Activated CD8-positive, alpha-beta memory T cell treated with anti-CD3 and anti-CD28 coated beads for 36 hours (primary cell): ENCODE measurements around the gene GJD3. TPM values are rescaled to one million over a fixed set of nuclear protein-coding genes. Genes with fewer than 3 reads are reported as not detected.
"Not testable (repeated sequence)": the region's sequence is repeated elsewhere in the genome, so short reads cannot be mapped to it uniquely, and the experiment has no call there.

ENCODE experiments used
- CTCF ChIA-PET: fragments of 350-600 bp; sonication (Branson Sonifier 250); formaldehyde crosslinking; loops from one replicate; lab custom pipeline; 2021; ENCODE audit warnings: antibody characterized with exemption; lab: Charles Lee
- POLR2A ChIA-PET: fragments of 350-600 bp; sonication (Branson Sonifier 250); formaldehyde crosslinking; loops from one replicate; lab custom pipeline; 2021; ENCODE audit warnings: antibody characterized with exemption; lab: Charles Lee
- total RNA-seq, 2 experiments: library from RNA; stranded (reverse); gene quantifications; one replicate each; pipeline ENCODE4 v1.2.3, GENCODE V29; 2021

Gene GJD3
- total RNA-seq, 2 experiments from 2014 or later: not detected

DNA sequence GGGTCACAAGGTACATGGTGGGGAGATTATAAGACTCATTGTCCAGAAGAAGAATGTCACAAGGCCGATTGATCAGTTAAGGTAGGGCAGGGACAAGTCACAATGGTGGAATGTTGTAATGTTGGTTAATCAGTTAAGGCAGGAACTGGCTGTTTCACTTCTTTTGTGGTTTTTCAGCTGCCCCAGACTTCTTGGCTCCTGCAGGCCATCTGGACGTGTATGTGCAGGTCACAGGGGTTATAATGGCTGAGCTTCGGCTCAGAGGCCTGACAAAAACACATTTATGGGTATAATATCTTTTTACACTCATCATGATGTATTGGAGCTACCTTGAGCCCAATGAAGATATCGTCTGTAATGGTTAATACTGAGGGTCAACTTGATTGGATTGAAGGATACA is 8.1 kb upstream of the GJD3 start:
- CTCF ChIA-PET: interaction anchor here (0.7 to 2.6 kb wide), 5 partner anchors 14 to 188 kb away, joined by 3 to 12 read pairs (median 4); no protein-coding TSS in a partner anchor
- POLR2A ChIA-PET: not testable (repeated sequence)

DNA sequence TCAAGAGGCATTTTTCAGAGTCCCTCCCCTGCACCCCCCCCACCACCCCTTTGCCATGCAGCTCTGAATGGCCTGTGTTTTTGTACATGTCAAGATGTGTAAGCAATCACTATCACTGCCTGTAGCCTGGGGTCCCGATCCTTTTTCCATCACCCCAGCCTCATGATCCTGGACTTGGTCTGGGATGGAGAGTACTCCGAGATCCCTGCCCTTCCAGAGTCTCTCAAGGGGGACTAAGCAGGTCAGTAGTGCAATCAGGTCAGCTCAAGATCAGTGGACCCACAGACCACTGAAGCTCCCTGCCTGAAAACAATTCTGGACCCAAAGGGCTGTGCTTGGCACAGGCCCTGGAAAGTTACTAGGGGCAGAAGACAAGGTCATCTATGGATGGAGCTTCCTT is 7.5 kb upstream of the GJD3 start:
- POLR2A ChIA-PET: no interaction called here
- CTCF ChIA-PET: interaction anchor here (0.7 to 2.6 kb wide), 4 partner anchors 10 to 69 kb away, joined by 3 to 12 read pairs (median 4); no protein-coding TSS in a partner anchor

- CTCF ChIA-PET: interaction anchor here (0.7 to 2.6 kb wide), 3 partner anchors 9 to 17 kb away, joined by 4 to 12 read pairs (median 5); no protein-coding TSS in a partner anchor
- POLR2A ChIA-PET: no interaction called here
Observed at GRCh38 chr17:40371261-40371929, 6.9 kb upstream of the GJD3 start.

- CTCF ChIA-PET: interaction anchor here (1.0 kb wide), 1 partner anchor 106 kb away, joined by 3 read pairs; no protein-coding TSS in a partner anchor
Observed at GRCh38 chr17:40369923-40370322, 5.4 kb upstream of the GJD3 start.

DNA sequence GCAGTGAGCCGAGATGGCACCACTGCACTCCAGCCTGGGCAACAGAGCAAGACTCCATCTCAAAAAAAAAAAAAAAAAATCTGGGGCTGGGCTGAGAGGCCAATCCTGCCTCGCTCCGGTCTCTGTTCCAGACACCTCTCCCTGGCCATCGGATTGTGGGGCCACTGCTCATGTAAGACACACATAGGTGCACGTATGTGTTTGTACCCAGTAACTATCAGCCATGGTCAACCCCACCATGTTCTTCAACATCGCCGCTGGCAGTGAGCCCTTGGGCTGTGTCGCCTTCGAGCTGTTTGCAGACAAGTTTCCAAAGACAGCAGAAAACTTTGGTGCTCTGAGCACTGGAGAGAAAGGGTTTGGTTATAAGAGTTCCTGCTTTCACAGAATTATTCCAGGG is 3.2 kb upstream of the GJD3 start:
- POLR2A ChIA-PET: interaction anchor here (0.6 kb wide), 1 partner anchor 73 kb away, joined by 3 read pairs; no protein-coding TSS in a partner anchor
- CTCF ChIA-PET: interaction anchor here (0.7 to 0.9 kb wide), 3 partner anchors 9 to 164 kb away, joined by 3 to 4 read pairs (median 3); no protein-coding TSS in a partner anchor

More at GRCh38 chr17:40369923-40370322, 5.4 kb upstream of the GJD3 start:
- POLR2A ChIA-PET: interaction anchor here (0.6 kb wide), 1 partner anchor 71 kb away, joined by 7 read pairs; no protein-coding TSS in a partner anchor

DNA sequence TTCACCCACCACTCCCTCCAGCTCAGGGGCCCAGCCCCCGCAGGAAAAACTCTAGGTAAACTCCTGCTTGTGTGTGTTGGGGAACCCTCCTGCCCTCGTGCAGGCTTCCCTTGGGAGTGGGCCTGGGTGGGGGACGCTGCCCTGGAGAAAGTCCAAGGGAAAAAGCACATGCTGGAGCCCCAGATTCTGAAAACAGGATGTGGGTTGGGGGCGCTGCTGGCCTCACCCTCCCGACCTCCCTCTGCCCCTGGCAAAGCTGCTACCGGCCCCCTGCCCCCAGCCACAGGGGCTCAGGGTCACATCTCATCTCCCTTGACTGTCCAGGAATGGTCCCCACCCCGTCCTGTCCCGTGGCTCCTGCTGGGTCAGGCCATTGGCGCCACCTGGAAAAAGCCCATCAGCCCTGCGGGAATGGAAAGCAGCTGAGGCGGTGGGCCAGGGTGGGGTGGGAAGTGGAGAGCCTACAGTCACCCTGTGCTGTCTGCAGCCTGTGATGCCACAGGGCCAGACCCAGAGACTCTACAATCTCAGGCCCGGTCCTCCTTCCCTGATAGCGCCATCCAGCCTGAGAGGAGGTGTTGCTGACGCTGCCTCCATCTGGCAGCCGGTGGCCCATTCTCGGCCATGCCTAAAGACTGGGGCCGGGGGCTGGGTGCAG is 2.5 kb upstream of the GJD3 start:
- POLR2A ChIA-PET: no interaction called here

DNA sequence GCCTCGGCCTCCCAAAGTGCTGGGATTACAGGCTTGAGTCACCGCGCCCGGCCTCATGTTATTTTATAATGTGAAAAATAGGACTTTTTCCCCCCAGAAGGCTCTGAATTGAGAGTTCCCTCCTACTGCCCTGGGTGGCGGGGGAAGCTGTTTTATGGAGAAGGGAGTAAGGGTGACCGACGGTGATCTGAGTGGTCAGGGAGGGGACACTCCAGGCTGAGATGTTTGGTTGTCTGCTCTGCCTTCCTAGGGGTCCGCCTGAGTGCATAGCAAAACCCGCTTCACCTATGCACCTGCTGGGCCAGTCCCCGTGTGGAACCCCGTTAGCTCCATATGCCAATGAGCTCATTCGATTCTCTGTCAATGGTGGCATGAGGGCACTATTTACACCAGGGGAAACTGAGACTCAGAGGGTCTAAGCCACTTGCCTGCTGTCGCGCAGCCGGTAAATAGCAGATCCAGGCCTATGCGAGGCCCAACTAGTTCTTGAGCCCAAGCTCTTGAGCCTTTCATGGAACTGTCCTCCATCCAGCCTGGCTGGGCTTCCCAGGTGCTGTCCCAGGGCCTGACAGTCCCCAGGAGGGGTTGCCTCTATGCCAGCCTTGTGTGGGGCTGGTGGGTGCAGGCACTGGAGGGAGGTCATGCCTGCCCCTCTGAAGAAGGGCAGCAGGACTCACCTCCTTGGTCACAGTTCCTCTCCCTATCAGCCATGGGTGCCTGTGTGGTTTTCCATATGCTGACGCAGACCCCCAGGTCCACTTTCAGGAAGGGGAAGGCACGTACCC is 1.7 kb upstream of the GJD3 start:
- ChIA-PET POLR2A (no interaction called here), CTCF (interaction anchor here (0.5 to 1.4 kb wide), 2 partner anchors 28 to 167 kb away, joined by 4 to 5 read pairs; no protein-coding TSS in a partner anchor)

More for the DNA sequence above, 2.5 kb upstream of the GJD3 start:
- CTCF ChIA-PET: interaction anchor here (0.7 kb wide), 2 partner anchors 97 to 165 kb away, joined by 3 to 4 read pairs; no protein-coding TSS in a partner anchor

DNA sequence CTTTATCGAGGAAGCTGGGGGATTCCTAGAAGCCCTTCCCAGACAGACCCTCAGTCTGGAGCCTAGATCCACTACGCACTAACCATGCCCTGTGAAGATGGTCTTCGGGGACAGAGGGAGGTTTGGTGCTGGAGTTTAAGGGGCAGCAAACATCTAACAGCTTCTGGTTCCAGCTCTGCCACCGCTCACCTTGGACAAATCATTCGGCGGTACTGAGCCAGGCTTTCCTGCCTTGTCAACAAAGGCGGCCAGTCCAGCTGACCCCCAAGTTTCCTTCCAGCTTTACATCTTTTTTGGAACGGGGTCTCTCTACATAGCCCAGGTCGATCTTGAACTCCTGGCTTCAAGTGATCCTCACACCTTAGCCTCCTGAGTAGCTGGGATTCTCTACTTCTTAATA is 369 bp upstream of the GJD3 start:
- ChIA-PET POLR2A (interaction anchor here (1.6 kb wide), 1 partner anchor 196 kb away, joined by 4 read pairs; no protein-coding TSS in a partner anchor), CTCF (interaction anchor here (0.5 to 4.1 kb wide), 5 partner anchors 10 to 169 kb away, joined by 3 to 46 read pairs (median 3); no protein-coding TSS in a partner anchor)

DNA sequence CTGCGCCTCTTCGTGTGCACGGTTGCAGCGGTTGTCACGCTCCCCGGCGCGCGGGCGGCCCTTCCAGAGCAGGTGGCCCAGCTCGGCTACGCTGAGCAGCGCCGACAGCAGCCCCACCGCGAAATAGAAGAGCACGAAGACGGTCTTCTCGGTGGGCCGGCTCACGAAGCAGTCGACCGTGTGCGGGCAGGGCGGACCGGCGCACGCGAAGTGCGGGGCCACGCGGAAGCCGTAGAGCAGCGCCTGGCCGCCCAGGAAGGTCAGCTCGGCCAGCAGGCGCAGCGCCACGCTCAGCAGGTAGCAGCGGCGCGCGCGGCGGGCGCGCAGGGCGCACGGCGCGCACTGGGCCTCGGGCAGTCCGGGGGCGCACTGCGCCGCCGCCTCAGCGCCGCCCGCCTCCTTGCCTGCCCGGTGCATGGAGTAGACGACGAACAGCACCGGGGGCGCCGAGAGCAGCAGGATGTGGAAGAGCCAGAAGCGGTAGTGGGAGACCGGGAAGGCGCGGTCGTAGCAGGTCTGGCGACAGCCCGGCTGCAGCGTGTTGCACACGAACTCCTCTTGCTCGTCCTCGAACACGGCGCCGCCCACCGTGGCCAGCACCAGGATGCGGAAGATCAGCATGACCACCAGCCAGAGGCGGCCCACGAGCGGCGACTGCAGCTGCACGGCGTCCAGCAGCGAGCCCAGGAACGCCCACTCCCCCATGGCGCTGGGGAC is 1.3 kb downstream of the GJD3 start:
- ChIA-PET POLR2A (interaction anchor here (1.6 kb wide), 1 partner anchor 197 kb away, joined by 4 read pairs; no protein-coding TSS in a partner anchor), CTCF (interaction anchor here (0.6 to 4.1 kb wide), 16 partner anchors 9 to 200 kb away, joined by 3 to 46 read pairs (median 5); no protein-coding TSS in a partner anchor)

DNA sequence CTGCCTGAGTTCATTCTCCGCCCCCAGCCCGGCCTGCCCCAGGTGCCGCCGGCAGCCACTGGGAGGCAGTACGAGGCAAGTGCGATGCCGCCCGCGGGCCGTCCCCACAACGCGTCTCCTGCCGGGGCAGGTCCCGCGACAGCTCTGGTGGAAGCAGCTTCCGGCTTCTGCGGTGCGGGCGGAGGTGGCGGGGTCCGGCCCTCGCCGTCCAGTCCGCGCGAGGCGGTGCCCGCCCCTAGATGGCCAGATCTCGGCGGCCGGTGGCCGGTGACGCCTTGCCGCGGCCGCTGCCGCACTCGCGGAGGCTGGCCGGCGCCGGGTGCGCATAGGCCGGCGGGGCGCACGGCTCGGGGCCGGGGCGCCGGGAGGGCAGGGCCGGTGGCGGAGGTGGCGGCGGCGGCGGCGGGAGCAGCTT is 1.8 kb downstream of the GJD3 start:
- POLR2A ChIA-PET: interaction anchor here (0.9 kb wide), 1 partner anchor 186 kb away, joined by 3 read pairs; no protein-coding TSS in a partner anchor
- CTCF ChIA-PET: interaction anchor here (0.6 to 4.1 kb wide), 19 partner anchors 9 to 200 kb away, joined by 3 to 46 read pairs (median 5); no protein-coding TSS in a partner anchor

DNA sequence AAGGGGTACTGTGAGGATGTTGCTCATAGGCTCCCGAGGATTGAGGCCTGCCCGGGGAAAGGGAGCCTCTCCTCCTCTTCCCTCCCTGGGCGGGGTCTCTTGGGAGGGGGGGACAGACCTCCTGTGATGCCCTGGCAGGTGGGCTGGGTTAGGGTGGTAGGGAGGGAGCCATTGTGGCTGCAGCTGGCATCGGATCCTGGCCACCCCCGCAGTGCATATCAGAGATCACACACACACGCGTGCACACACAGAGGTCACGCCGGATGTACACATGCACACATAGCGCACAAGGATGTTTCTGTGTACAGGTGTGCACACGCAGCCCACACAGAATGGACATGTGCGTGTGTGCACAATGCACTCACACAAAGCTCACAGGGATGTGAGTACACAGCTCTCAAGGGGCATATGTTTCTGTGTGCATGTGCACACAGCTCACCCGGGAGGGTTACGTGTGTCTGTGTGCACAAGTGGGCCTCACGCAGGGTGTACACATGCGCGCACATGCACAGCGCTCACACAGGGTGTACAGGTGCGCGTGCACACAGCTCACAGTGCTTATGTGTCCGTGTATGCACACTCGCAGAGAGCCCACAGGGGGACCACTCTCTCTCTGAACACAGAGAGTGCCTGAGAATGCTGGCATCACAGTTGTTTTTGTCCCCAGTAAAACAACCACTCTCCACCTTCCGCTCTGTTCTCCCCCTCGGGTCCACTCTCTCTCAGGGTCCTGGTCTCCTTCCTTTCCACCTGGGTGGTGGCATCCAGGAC is 2.4 kb downstream of the GJD3 start:
- CTCF ChIA-PET: interaction anchor here (0.6 to 4.1 kb wide), 20 partner anchors 8 to 201 kb away, joined by 3 to 46 read pairs (median 4); no protein-coding TSS in a partner anchor

DNA sequence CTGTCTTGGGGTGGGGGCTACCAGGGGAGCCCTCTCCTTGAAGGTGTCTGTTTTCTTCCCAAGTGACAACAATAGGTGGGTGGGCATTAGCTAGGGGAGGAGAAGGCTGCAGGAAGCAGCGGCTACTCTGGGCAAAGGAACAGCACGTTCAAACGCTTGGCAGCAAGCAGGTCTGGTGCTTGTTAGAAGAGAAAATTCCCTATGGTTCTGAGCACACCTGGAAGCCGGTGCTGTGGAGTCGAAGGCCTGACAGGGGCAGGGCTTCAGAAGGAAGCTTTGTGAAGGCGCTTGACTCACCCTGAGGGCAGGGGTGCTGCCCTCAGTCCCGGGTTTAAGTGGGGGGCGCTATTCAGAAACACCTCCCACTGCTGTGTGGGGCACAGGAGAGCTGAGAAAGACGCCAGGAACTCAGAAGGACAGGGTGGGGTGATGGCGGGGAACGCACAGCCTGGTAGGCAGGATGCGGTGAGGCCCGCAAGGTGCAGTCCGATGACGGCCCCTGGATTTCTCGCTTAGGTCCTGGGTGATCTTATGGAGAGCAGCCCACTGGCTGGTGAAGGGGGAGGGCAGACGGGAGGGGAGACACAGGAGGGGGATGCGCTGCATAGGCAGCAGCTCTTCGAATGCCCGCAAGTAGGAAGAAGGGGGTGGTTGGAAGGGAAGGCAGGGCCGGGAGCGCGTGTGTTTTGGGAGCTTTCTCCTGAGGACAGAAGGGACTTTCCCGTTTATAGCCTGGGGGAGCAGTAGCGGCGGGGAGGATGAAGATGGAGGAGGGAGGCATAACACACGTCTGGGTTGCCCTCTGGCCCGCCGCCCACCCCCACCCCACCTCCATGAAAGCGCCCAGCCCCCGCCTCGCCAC is 3.2 kb downstream of the GJD3 start:
- ChIA-PET POLR2A (no interaction called here), CTCF (interaction anchor here (0.6 to 4.1 kb wide), 10 partner anchors 7 to 200 kb away, joined by 3 to 46 read pairs (median 4); no protein-coding TSS in a partner anchor)

More for the DNA sequence above, 2.4 kb downstream of the GJD3 start:
- POLR2A ChIA-PET: interaction anchor here (0.9 kb wide), 1 partner anchor 187 kb away, joined by 3 read pairs; no protein-coding TSS in a partner anchor

- ChIA-PET POLR2A (no interaction called here), CTCF (interaction anchor here (0.7 to 3.5 kb wide), 4 partner anchors 12 to 247 kb away, joined by 3 to 15 read pairs (median 3); no protein-coding TSS in a partner anchor)
Observed at GRCh38 chr17:40360091-40360490, 4.4 kb downstream of the GJD3 start.

- CTCF ChIA-PET: interaction anchor here (0.7 to 6.0 kb wide), 14 partner anchors 10 to 209 kb away, joined by 3 to 41 read pairs (median 4); partner anchors contain the start of gene TOP2A
- POLR2A ChIA-PET: no interaction called here
Observed at GRCh38 chr17:40358323-40359038, 6.1 kb downstream of the GJD3 start.
